Bronchial epithelial cell (primary cell): ENCODE measurements around the gene SYT6. TPM values are rescaled to one million over a fixed set of nuclear protein-coding genes. Genes with fewer than 3 reads are reported as not detected.

Experiments used
- DNase-seq: peaks from one replicate; pipeline ENCODE4 v3.0.0-alpha.2; 2010; ENCODE audit warnings: low read depth
- FAIRE-seq: peaks from 2 replicates; lab custom pipeline; 2011; peaks lifted over from hg19 to GRCh38; lab: Jason Lieb, UNC
- H3K27me3 ChIP-seq: 2 replicates; pipeline ENCODE4 v1.5.1; 2011; ENCODE audit warnings: low read length; ENCODE audit not compliant: control insufficient read depth, insufficient read depth
- H3K36me3 ChIP-seq: 2 replicates; pipeline ENCODE4 v1.5.1; 2011; ENCODE audit warnings: low read length; ENCODE audit not compliant: control insufficient read depth, insufficient read depth
- H3K4me3 ChIP-seq: 2 replicates; pipeline ENCODE4 v1.5.1; 2011; ENCODE audit warnings: mild to moderate bottlenecking, low read depth, low read length, control low read depth
- total RNA-seq: library from RNA; depleted of rRNA; stranded (reverse); fragments of >200 nt; gene quantifications from 2 replicates; pipeline ENCODE4 v1.2.1, GENCODE V29; 2014
- TF ChIP-seq, protein P1 (sequence below): IDR thresholded peaks from 2 replicates; pipeline ENCODE4 v1.5.1; 2011; ENCODE audit warnings: mild to moderate bottlenecking, moderate library complexity, low read length, control low read depth, inconsistent platforms; ENCODE audit not compliant: insufficient read depth, severe bottlenecking

SYT6 gene
- total RNA-seq, 1 donor from 2014 or later = not detected

DNA sequence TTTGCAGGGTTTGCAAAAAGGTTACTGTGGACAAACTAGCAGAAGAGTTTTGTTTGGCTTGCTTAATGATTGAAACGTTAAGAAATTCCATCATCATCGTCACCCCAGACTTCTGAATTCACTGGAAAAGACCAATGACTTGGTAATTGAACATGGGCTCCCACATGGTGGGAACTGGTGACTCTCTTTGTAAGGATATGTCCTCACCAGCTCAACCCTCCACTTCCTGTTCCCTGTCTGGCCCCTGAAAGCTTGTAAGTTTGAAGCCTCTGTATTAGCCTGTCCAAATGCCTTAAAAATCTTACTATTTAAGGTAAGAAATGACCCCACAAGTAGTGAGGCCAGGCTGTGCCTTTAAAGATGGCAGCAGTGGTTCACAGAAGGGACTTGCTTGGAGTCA lies 9.7 kb downstream of the SYT6 start:
- peaks cover 9% of the 10 kb centered on the region for H3K27me3 ChIP-seq
- DNase-seq (no peak), FAIRE-seq (no peak)

DNA sequence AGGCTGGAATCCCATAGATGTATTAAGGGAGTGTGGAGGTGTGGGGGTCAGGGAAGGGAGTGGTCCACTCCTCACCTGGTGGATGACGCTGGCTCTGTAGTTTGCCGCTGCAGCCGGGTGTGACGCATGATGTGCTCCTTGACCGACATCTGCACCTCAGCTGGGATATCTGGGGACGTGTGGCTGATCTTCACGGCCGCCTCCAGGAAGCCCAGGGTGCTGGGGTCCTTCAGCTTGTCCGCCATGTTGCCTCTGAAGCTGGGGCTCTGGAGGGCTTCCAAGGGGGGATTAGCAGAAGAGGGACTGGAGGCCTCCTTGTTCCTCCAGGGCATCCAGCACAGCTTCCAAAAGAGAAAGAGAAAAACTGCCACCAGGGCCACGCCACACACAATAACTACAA lies 14.1 kb downstream of the SYT6 start:
- TF ChIP-seq, protein P1, sequence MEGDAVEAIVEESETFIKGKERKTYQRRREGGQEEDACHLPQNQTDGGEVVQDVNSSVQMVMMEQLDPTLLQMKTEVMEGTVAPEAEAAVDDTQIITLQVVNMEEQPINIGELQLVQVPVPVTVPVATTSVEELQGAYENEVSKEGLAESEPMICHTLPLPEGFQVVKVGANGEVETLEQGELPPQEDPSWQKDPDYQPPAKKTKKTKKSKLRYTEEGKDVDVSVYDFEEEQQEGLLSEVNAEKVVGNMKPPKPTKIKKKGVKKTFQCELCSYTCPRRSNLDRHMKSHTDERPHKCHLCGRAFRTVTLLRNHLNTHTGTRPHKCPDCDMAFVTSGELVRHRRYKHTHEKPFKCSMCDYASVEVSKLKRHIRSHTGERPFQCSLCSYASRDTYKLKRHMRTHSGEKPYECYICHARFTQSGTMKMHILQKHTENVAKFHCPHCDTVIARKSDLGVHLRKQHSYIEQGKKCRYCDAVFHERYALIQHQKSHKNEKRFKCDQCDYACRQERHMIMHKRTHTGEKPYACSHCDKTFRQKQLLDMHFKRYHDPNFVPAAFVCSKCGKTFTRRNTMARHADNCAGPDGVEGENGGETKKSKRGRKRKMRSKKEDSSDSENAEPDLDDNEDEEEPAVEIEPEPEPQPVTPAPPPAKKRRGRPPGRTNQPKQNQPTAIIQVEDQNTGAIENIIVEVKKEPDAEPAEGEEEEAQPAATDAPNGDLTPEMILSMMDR = no peak
- Histone ChIP-seq H3K36me3 (no peaks in the 10 kb centered on the region), H3K4me3 (no peak overlapping the region), H3K27me3 (peaks cover 4% of the 10 kb centered on the region)
- DNase-seq (no peak), FAIRE-seq (no peak)

More for the DNA sequence above, 9.7 kb downstream of the SYT6 start:
- Histone ChIP-seq H3K4me3 (no peak overlapping the region), H3K36me3 (no peaks in the 10 kb centered on the region)
- TF ChIP-seq, protein P1 = no peak

DNA sequence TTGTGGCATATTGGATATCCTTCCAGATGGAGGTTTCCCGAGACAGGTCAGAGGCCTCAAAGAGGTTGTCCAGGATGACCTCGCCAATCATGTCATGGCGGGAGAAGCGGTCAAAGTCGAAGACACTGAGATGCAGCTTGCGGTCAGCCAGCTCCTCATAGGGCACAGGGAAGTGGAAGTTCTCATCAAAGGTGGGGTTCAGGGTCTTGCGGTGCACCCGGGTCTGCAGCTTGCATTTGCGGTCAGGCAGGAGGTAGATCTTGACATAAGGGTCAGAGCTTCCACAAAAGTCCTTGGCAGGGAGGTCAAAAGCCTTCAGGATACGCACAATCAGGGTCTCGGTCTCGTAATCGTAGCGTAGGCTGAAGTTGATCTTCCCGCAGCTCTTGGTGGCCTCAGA lies 16.2 kb downstream of the SYT6 start:
- Histone ChIP-seq H3K4me3 (no peak overlapping the region), H3K27me3 (peaks cover 7% of the 10 kb centered on the region), H3K36me3 (no peaks in the 10 kb centered on the region)
- no peak for FAIRE-seq
- TF ChIP-seq, protein P1 = no peak
- no peak for DNase-seq

DNA sequence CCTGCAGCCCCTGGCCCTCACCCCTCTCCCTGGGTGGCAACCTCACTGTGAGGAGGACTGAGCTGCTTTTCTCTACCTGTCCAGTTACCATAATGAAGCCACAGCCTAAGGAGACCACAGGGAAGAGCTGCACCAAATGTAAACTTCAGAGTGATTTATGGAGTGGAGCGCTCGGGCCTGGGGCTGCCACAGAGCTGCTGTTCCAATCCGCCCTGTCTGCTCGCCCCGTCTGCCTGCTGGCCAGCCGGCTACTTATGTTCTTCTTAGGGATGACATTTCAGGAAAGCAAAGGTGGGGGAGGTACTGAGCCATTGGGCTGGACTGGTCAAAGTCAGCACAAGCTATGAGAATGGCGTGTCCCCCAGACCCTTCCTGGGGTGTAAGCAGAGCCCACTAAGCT lies 17.9 kb downstream of the SYT6 start:
- Histone ChIP-seq H3K27me3 (peaks cover 10% of the 10 kb centered on the region), H3K36me3 (no peaks in the 10 kb centered on the region), H3K4me3 (no peak overlapping the region)
- DNase-seq (no peak), FAIRE-seq (no peak)
- TF ChIP-seq, protein P1 = no peak

DNA sequence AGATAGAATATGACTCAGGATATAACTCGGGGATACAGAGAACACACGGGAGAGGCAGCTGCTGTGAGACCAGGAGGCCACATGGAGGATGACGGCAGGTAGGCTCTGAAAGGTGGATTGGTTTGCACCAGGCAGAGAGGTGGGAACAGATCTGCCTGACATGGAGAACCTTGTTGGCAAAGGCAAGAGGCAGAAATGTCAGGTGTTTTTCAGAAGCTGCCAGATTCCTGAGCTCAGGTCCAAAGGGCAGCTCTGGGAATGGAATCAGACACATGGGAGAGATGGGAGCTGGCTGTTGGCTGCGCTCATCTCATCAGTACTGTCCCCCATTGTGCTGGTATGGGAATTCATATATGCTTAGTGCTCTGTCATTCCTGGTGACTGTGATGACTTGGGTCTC lies 19.2 kb downstream of the SYT6 start:
- no peak for DNase-seq
- Histone ChIP-seq H3K27me3 (peaks cover 11% of the 10 kb centered on the region), H3K36me3 (no peaks in the 10 kb centered on the region), H3K4me3 (no peak overlapping the region)
- FAIRE-seq = no peak
- TF ChIP-seq, protein P1 = no peak

DNA sequence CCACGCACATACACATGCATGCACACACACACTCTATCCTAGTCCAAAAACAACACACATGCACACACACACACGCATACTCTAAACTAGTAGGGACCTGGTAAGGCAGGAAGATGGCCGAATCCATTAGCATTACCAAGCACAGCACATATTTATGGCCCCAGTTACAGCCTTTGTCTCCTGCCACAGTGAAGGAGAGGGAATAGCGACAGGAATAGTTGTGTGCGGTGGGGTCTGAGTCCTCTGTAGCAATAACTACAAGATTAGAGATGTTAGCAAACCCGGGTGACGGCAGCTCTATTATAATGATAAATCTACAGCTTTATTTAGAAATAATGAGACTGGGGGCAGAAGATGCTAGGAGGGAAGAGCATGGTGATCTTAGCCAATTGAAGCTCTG lies 20.5 kb downstream of the SYT6 start:
- no peak overlapping the region for H3K4me3 ChIP-seq
- no peaks in the 10 kb centered on the region for H3K36me3 ChIP-seq
- TF ChIP-seq, protein P1 = no peak
- FAIRE-seq (no peak), DNase-seq (no peak)
- peaks cover 11% of the 10 kb centered on the region for H3K27me3 ChIP-seq
